Suppressor macrophage treated with lipopolysaccharide for 4 hours (primary cell): ENCODE results near the gene FIZ1.
"Not testable (repeated sequence)": the region's sequence is repeated elsewhere in the genome, so short reads cannot be mapped to it uniquely, and the experiment has no call there.

Experiments used
- DNase-seq: peaks from one replicate; pipeline ENCODE4 v3.0.0-alpha.2; 2020

The FIZ1 gene

DNA sequence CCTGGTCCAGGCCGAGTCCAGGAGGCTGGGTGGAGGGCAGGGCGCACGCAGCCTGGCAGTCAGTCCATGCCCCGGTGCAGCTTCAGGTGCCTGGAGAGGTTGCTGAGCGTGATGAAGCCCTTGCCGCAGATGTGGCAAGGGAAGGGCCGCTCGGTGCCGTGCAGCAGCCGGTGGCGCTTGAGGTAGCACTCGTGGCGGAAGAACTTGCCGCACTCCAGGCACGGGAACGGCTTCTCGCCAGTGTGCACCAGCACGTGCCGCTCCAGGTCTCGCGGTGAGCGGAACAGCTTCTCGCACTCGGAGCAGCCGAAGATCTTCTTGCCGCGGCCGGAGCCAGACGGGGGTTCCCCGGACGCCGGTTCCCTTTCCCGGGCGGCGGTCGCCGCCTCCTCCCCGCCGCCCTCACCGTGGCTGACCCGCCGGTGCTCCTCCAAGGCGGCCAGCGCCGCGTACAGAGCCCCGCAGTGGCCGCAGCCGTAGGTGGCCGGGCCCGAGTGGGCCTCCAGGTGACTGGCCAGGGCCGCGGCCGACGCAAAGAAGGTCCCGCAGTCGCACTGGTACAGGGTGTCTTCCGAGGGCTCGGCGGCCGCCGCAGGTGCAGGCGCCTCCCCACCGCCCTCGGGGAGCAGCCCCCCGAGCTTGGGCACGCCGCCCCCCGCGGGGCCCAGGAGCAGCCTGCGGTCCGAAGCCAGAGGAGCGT is 6.8 kb downstream of the FIZ1 start:
- no peak for DNase-seq

GRCh38 chr19:55591555-55591954 is 7.8 kb downstream of the FIZ1 start:
- no peak for DNase-seq

DNA sequence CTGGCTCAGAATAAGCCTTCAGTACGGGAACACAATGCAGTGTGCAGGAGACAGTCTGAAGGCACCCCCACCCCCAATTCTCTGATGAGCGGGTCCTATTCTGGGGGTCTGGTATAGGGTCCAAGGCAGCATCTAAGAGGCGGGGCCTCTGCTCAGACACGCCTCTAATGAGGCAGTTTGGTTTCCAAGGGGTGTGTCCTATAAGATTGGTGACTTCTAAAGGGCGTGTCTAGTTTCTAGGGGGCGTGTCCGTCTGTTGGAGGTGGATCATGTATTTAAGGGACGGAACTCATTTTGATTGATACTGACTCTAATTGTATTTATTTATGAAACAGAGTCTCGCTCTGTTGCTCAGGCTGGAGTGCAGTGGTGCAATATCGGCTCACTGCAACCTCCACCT is 8.7 kb downstream of the FIZ1 start:
- no peak for DNase-seq

GRCh38 chr19:55590109-55590508 is 9.2 kb downstream of the FIZ1 start:
- DNase-seq = no peak

- DNase-seq = no peak
Measured at GRCh38 chr19:55588738-55589137, 10.6 kb downstream of the FIZ1 start.

DNA sequence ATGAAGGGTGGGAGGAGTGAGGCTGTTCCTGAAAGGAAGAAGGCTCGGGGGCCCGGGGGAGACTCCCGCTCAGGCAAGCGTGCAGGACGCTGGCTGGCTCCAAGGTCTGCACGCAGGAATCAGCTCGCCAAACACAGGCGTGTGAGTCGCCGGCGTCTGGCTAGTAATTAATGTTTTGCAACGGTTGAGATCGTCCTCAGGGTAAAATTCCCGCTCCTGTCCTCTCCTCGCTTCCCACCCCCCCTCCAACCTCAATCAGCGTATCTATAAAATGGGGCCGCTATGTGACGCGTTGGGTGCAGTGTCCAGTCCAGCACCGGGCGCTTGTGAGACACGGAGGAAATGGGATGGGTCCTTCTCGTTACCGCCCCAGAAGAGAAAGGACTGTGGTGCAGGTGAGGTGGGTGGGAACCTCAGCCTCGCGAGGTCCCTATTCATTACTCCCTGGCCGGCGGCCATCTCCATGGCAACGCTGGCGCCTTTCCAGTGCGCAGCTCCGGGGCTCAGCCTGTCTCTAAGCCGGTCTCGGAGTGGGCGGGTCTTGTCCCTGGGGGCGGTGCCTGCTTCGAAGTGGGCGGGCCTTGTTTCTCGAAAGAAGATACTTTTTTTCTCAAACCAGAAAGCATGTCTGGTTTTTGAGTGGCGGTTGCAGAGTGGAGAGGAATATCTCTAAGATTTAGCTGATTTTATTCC is 12.2 kb downstream of the FIZ1 start:
- DNase-seq = peak; percentile 88

DNA sequence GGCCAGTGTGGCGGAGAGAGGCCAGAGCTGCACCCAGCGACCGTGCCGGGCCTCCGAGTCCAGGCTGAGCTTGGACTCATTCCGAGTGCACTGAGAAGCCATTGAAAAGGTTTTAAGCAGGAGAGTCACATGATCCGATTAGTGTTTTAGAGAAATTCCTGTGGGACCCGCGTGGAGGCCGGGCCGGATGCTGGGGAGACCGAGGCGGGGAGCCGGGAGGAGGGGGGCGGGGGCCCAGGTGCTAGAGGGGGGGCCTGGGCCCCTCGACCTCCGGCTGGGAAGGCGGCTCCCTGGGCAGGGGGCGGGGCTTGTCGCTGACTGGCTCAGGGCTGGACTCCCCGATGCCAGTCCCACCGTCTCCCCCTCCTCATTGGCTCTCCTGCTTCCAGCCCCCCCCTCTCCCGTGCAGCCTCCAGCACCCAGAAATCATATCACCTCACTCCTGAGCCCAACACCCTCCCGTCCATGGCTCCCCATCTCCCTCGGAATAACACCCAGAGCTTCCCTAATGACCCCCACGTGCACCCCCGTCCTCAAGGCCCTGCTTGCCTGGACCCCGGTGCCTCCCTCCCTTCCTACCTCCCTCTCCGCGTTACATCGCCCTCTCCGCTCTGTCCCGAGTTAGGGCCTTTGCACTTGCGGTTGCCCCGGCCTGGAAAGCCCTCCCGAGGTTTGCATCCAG is 13.5 kb downstream of the FIZ1 start:
- no peak for DNase-seq

GRCh38 chr19:55584871-55585270 is 14.4 kb downstream of the FIZ1 start:
- DNase-seq = no peak

DNA sequence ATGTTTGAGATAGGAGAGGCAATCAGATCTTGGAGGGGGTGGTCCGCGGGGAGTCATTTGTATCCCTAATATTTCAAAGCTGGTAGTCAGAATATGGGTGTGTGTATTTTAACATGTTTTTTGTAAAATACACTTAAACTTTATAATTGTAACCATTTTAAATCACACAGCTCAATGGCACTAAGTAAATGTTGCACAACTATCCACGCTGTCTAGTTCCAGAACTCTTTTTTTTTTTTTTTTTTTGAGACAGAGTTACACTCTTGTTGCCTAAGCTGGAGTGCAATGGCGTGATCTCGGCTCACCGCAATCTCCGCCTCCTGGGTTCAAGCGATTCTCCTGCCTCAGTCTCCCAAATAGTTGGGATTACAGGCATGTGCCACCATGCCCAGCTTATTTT is 15.4 kb downstream of the FIZ1 start:
- DNase-seq = not testable (repeated sequence)

- not testable (repeated sequence) for DNase-seq
Measured at GRCh38 chr19:55582284-55582683, 17.0 kb downstream of the FIZ1 start.

DNA sequence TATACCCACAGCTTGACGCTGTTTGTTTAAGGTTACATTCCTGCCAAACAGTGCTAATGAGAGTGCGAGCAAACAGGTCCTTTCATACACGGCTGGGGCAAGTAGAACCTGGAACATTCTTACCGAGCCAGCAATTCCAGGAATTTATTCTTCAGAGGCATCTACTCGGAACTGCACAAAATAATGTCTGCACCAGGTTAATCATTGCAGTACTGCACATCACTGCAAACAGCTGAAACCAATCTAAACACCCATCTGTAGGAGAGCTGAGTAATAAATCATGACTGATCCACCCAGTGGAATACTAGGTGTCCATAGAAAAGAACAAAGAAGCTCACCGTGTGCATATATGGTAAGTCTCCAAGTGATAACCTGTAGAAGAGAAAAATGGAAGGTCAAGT is 17.5 kb downstream of the FIZ1 start:
- no peak for DNase-seq

GRCh38 chr19:55581145-55581822 is 18.0 kb downstream of the FIZ1 start:
- no peak for DNase-seq

- DNase-seq = peak; percentile 89
Measured at GRCh38 chr19:55580628-55581144, 18.6 kb downstream of the FIZ1 start, which contains the start of gene ZNF579. TSS of gene ZNF579 (minus strand) at chr19:55580848. CDS start at chr19:55579639, 1,209 bp downstream.

DNA sequence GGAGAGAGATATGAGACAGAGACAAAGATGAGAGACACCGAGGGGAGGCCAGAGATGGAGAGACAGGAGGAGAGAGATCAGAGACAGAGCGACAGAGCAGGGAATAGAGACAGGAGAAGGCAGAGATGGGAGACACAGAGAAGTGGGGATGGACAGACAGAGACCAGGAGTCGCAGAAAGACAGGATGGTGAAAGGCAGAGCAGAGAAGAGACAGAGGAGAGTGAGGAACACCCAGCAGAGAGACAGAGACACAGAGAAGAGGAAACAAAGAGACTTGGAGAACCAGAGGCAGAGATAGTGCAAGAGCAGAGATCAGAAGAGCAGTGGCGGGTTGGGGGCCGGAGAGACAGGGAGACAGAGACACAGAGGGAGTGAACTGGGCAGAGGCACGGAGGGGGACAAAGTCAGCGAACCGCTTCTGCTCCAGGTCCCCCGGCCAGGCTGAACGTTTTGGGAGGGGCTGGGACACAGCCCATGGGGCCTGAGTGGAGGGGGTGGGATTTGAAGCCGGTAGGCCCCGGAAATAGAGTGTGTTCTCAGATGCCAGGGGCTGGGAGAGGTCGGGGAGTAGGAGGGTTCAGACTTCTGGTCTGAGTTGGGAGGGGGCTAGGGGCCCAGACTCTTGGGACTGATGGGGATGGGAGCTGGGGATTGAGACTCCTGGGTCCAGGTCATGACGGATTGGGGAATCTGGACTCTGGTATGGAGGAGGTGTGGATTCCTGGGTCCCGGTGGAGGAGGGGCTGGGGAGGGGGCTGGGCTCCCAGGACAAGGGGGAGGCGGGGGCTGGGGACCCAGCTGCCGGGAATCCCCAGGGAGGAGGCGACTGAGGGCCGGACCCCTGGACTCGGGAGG is 19.3 kb downstream of the FIZ1 start:
- DNase-seq = no peak

- DNase-seq = no peak
Measured at GRCh38 chr19:55578761-55579747, 20.3 kb downstream of the FIZ1 start.

- DNase-seq = no peak
Measured at GRCh38 chr19:55578031-55578760, 21.1 kb downstream of the FIZ1 start.

- no peak for DNase-seq
Measured at GRCh38 chr19:55576746-55577145, 22.6 kb downstream of the FIZ1 start.

GRCh38 chr19:55573929-55574328 is 25.4 kb downstream of the FIZ1 start:
- DNase-seq = not testable (repeated sequence)

GRCh38 chr19:55569477-55569876 is 29.8 kb downstream of the FIZ1 start:
- DNase-seq = not testable (repeated sequence)

DNA sequence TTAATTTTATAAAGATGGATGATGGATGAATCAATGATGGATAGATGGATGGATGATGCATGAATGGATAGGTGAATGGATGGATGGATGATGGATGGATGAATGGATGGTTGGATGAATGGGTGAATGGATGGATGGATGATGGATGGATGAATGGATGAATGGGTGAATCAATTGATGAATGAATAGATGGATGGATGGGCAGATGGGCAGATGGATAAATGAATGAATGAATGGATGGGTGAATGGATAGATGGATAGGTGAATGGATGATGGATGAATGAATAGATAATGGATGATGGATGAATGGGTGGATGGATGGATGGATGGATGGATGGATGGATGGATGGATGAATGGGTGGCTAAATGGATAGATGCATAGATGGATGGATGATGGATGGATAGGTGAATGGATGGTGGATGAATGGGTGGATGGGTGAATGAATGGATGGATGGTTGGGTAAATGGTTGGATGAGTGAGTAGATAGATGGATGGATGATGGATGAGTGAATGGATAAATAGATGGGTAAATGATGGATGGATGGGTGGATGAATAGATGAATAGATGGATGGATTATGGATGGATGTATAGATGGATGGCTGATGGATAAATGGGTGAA is 31.5 kb downstream of the FIZ1 start:
- no peak for DNase-seq
